HepG2 (cell line): Measurements from ENCODE around the gene SC5D. TPM values are rescaled to one million over a fixed set of nuclear protein-coding genes. Genes with fewer than 3 reads are reported as not detected.
A peak's percentile ranks its signal among the peaks of the same experiment; 100 is the strongest.

Experiments used
- CEBPG ChIP-seq: IDR thresholded peaks from 2 replicates; pipeline ENCODE4 v1.6.1; 2016
- DMAP1 ChIP-seq: IDR thresholded peaks from 2 replicates; pipeline ENCODE4 v1.6.1; 2016
- FOXA3 ChIP-seq: IDR thresholded peaks from 2 replicates; pipeline ENCODE4 v1.6.1; 2016; ENCODE audit warnings: missing genetic modification reagents, missing compliant biosample characterization
- TAF1 ChIP-seq: sonication (generic); formaldehyde crosslinking; IDR thresholded peaks from 2 replicates; pipeline ENCODE4 v1.4.0; 2020; ENCODE audit warnings: missing genetic modification reagents
- ZNF546 ChIP-seq: sonication (generic); formaldehyde crosslinking; conservative IDR thresholded peaks from 2 replicates; pipeline ENCODE4 v1.8.1; 2023; ENCODE audit warnings: mild to moderate bottlenecking, missing genetic modification reagents
- ZSCAN9 ChIP-seq: IDR thresholded peaks from 2 replicates; pipeline ENCODE4 v1.6.1; 2016; ENCODE audit warnings: borderline replicate concordance
- polyA plus RNA-seq, 8 experiments: library from polyadenylated mRNA; depleted of rRNA in 3 of 8; stranded (reverse) in 7 of 8; unstranded in 1 of 8; fragments of >200 nt; fragmentation: Illumina TruSeq in 4 of 8; extraction: Trizol in 4 of 8; gene quantifications; 2 replicates each; pipeline versions ENCODE4 v1.2.1 to v1.2.3, GENCODE V29; 2011 to 2016; ENCODE audit warnings: low read depth in 4 of 8, missing spikeins in 1 of 8, mixed read lengths in 1 of 8; ENCODE audit not compliant: insufficient read depth in 1 of 8
- total RNA-seq, 5 experiments: library from RNA; depleted of rRNA; stranded (reverse); fragments of >200 nt; fragmentation: Illumina TruSeq; extraction: Trizol; gene quantifications; 2 replicates each; pipeline ENCODE4 v1.2.3, GENCODE V29; 2016; ENCODE audit warnings: low read depth in 1 of 5
- TF ChIP-seq, protein P1 (sequence below): sonication (generic); formaldehyde crosslinking; conservative IDR thresholded peaks from 2 replicates; pipeline ENCODE4 v1.8.0; 2022; ENCODE audit warnings: low read depth, missing genetic modification reagents
- TF ChIP-seq, protein P2 (sequence below): sonication (generic); formaldehyde crosslinking; IDR thresholded peaks from 2 replicates; pipeline ENCODE4 v1.4.0; 2020; ENCODE audit warnings: missing genetic modification reagents
- TF ChIP-seq, protein P3 (sequence below): sonication (generic); formaldehyde crosslinking; IDR thresholded peaks from 2 replicates; pipeline ENCODE4 v1.5.0; 2020; ENCODE audit warnings: mild to moderate bottlenecking, missing genetic modification reagents, moderate library complexity

The SC5D gene
- total and polyA plus RNA-seq, 2 of the 13 experiments (the other 11 are each of a cell fraction or from before 2014, with no cell fraction given) = 84.4 to 155 TPM

DNA sequence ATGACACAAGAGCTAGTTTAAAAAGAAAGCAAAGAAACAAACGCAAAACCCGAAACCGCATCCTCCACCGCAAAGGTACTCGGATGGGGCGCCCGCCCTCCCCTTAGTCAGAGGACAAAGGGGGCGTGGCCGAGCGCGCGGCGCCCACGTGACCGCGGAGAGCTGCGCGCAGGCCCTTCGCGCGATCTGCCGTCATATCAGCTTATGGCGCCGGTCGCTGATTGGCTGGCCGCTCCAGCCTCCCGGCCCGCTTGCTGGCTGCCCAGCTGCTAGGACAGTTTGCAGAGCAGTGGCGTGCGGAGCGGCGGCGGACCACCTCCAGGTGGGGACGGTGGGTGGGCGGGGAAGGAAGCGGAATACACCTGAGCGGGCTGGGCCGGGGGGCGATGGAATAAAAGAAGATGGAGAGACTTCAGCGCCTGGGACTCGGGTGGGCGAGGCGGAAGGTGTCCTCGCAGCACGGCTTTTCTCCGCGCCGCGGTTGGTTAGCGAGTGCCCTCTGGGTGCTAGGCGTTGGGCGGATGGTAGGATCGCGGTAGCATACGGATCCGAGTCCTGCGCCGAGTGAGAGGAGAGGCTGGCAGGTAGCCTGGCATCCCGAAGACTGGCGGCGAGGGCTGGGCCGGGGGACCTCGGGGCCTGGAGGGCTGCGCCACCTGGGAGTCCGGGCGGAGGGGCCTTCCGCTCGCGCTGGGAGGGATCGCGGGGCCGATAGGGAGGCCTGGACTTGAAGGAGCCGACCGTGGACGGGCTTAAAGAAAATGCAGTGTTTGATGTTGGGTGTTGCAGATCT is at the start of gene SC5D (continued):
- TF ChIP-seq, protein P1, sequence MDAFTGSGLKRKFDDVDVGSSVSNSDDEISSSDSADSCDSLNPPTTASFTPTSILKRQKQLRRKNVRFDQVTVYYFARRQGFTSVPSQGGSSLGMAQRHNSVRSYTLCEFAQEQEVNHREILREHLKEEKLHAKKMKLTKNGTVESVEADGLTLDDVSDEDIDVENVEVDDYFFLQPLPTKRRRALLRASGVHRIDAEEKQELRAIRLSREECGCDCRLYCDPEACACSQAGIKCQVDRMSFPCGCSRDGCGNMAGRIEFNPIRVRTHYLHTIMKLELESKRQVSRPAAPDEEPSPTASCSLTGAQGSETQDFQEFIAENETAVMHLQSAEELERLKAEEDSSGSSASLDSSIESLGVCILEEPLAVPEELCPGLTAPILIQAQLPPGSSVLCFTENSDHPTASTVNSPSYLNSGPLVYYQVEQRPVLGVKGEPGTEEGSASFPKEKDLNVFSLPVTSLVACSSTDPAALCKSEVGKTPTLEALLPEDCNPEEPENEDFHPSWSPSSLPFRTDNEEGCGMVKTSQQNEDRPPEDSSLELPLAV = no peak
- TF ChIP-seq, protein P2, sequence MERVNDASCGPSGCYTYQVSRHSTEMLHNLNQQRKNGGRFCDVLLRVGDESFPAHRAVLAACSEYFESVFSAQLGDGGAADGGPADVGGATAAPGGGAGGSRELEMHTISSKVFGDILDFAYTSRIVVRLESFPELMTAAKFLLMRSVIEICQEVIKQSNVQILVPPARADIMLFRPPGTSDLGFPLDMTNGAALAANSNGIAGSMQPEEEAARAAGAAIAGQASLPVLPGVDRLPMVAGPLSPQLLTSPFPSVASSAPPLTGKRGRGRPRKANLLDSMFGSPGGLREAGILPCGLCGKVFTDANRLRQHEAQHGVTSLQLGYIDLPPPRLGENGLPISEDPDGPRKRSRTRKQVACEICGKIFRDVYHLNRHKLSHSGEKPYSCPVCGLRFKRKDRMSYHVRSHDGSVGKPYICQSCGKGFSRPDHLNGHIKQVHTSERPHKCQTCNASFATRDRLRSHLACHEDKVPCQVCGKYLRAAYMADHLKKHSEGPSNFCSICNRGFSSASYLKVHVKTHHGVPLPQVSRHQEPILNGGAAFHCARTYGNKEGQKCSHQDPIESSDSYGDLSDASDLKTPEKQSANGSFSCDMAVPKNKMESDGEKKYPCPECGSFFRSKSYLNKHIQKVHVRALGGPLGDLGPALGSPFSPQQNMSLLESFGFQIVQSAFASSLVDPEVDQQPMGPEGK (CRISPR knock-in tag) = peak; percentile 46
- TF ChIP-seq DMAP1 (peak; percentile 84; the same call in 1 of the 2 replicates), FOXA3 (CRISPR knock-in tag) (peak; percentile 40), ZNF546 (CRISPR knock-in tag) (0 out of 2 replicates have a peak, but pooled peaks have one; percentile 18), CEBPG (CRISPR knock-in tag) (peak; percentile 19; the same call in 1 of the 2 replicates), ZSCAN9 (CRISPR knock-in tag) (peak; percentile 50; the same call in 1 of the 2 replicates), TAF1 (peak; percentile 99)
- TF ChIP-seq, protein P3, sequence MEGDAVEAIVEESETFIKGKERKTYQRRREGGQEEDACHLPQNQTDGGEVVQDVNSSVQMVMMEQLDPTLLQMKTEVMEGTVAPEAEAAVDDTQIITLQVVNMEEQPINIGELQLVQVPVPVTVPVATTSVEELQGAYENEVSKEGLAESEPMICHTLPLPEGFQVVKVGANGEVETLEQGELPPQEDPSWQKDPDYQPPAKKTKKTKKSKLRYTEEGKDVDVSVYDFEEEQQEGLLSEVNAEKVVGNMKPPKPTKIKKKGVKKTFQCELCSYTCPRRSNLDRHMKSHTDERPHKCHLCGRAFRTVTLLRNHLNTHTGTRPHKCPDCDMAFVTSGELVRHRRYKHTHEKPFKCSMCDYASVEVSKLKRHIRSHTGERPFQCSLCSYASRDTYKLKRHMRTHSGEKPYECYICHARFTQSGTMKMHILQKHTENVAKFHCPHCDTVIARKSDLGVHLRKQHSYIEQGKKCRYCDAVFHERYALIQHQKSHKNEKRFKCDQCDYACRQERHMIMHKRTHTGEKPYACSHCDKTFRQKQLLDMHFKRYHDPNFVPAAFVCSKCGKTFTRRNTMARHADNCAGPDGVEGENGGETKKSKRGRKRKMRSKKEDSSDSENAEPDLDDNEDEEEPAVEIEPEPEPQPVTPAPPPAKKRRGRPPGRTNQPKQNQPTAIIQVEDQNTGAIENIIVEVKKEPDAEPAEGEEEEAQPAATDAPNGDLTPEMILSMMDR (CRISPR knock-in tag) = 0 out of 2 replicates have a peak, but pooled peaks have one; percentile 24
